Stimulated activated CD8-positive, alpha-beta memory T cell treated with anti-CD3 and anti-CD28 coated beads, Interleukin-7, amount 100 ng/mL, for 48 hours (primary cell): ENCODE data around the gene USP15.

Experiments used
- DNase-seq, 2 donors: peaks; one replicate each; pipeline ENCODE4 v3.0.0-alpha.2; 2020; ENCODE audit warnings: low read depth in 1 of 2; ENCODE audit errors: extremely low read depth in 1 of 2

The USP15 gene

DNA sequence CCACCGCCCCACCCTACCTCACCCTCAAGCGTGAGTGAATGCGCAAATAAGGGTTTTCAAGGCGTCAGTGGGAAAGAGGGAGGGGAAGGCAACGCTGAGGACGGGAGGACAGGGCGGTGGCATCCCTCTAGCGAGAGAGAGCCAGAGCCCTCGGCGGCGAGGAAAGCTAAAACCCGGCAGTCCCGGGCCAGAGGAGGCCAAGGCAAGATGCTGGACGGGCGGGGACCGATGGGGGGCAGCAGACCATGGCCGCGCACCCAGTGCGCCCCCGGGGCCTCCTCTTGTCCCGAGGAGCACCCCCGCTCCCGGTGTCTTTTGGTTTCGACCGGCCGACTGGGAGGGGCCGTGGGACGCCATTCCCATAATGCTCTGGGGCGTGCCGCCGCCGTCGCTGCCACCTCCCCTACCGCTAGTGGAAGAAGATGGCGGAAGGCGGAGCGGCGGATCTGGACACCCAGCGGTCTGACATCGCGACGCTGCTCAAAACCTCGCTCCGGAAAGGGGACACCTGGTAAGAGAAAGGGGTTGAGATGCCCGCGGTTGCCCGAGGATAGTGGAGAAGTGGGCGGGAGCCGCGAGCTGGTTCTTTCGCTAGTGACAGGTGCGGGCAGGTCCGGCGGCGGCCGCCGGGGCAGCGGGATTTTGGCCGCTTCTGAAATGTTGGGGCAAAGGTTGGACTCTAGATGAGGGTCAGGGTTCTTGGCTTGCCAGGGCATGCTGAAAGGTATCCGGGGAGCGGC, at the start of gene USP15:
Gene USP15, plus strand, starts transcription at position 412 of the 740 bp plus-strand sequence. Its CDS starts 11 bp downstream, at position 423.
- DNase-seq = peak; percentile 92 to 94

GRCh38 chr12:62210422-62210821, 49.8 kb upstream of the USP15 start:
- no peak for DNase-seq

- no peak for DNase-seq
These were observed 48.7 kb upstream of the USP15 start for GRCh38 chr12:62211510-62211909.

- no peak for DNase-seq
These were observed 45.4 kb upstream of the USP15 start for GRCh38 chr12:62214846-62215245.

DNA sequence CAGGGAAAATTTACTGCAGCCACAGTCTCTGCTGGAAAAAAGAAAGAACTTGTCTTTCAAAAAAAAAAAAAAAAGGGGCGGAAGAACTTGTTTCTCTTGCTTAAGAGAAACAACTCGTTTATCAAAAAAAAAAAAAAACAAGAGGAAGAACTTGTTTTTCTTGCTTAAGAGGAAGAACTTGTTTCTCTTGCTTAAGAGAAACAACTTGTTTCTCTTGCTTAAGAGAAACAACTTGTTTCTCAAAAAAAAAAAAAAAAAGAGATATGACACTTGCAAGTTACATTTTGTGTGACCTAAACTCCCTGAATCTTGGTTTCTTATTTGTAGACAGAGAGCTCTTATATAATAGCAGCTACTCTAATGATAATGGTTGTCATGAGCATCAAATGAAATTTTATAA, 44.7 kb upstream of the USP15 start:
- DNase-seq = no peak

GRCh38 chr12:62217466-62218194, 42.6 kb upstream of the USP15 start:
- no peak for DNase-seq

GRCh38 chr12:62221107-62221506, 39.1 kb upstream of the USP15 start:
- DNase-seq = no peak

- DNase-seq = no peak
These were observed 35.6 kb upstream of the USP15 start for GRCh38 chr12:62224601-62225000.

DNA sequence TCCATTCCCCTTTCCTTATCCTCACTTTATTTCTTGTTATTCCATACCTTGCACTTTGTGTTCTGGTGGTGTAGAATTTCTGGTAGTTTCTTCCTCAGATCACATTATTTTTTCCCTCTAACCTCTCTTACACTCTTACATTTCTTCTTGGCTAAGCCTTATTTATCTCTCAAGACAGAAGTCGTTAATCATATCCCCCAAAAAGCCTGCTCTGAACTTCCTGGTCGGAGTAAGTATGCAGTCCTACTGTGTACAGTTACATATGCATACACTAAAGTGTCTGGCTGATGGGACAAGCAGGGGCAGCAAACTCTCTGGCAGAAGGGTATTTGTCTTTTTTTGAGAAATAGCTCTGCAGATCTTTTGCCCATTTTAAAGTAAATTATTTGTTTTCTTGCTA, 33.1 kb upstream of the USP15 start:
- no peak for DNase-seq

- DNase-seq = no peak
These were observed 29.6 kb upstream of the USP15 start for GRCh38 chr12:62230652-62231051.

- no peak for DNase-seq
These were observed 28.0 kb upstream of the USP15 start for GRCh38 chr12:62232143-62232729.

- no peak for DNase-seq
These were observed 26.4 kb upstream of the USP15 start for GRCh38 chr12:62233805-62234204.

DNA sequence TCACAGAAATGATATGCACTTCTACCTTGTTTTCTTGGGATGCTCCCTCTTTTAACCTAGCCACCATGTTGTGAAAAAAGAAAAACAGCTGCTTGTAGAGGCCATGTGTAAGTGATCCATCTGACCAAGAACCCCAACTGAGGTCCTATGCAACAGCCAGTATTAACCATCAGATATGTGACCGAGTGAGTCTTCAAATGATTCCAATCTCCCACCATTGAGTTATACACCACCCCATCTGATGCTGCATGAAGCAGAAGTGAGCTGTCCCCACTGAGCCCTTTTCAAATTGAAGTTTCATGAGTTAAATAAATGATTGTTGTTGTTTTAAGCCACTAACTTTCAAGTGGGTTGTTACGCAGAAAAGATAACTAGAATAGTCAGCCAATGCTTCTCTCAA, 20.6 kb upstream of the USP15 start:
- DNase-seq = no peak

GRCh38 chr12:62247281-62248045, 12.7 kb upstream of the USP15 start:
- no peak for DNase-seq

DNA sequence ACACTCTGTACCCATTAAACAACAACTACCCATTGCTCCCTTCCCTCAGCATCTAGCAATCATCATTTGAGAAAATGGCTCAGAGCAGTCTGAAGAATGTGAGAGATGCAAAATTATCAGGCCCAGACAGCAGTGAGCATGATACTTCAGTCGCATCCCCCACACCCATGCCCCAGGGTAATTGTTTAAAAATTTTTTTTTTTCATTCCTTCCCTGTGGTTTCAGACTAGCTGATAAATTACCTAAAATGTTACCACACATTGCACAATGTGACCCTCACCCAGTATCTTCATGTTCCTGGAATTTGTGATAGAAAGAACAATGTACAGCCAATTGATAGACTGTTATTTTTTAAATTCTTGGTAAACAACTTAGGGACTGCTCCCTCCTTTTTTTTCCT, 11.3 kb upstream of the USP15 start:
- no peak for DNase-seq

DNA sequence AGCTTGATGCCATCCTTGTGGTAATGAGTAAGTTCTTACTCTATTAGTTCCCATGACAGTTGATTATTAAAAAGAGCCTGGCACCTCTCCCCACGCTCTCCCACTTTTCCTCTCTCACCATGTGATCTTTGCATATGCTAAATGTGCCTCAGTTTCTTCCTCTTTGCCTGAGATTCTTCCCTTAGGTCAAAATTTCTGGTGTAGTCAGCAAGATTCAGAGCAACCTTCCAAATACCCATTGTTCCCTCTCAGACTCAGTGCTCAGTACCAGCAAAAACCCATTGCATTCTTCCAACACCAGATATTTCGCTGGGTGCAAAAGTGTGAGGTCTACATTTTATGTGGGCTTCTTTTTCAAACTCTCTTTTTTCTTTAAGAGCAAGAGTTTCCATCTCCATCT, 10.8 kb upstream of the USP15 start:
- DNase-seq = no peak

GRCh38 chr12:62250671-62251608, 9.3 kb upstream of the USP15 start:
- no peak for DNase-seq

- no peak for DNase-seq
These were observed 8.6 kb upstream of the USP15 start for GRCh38 chr12:62251609-62251958.

DNA sequence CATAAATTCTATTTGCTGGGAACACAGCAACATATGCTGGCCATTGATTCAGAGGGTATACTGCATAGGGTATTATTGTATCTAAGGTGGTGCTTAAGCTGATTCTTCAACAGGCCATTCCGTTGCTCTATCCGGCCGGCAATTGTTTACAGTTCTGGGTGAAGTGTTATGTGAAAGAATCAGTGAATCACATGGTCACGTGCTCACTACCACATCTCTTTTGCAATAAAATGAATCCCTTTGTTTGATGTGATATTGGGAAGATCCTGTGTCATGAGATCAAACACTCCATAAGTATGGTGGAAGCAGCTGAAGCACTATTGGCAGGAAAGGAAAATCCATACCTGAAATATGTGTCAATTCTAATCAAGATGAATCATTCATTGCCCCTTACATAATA, 7.6 kb upstream of the USP15 start:
- no peak for DNase-seq

GRCh38 chr12:62254967-62255366, 5.2 kb upstream of the USP15 start:
- DNase-seq = no peak
